Measurements from ENCODE around the gene ZDHHC17. TPM values are rescaled to one million over a fixed set of nuclear protein-coding genes. Genes with fewer than 3 reads are reported as not detected.

ZDHHC17 gene
- total and polyA plus RNA-seq, 2 donors from 2014 or later, result 7.7 to 39.5 TPM

DNA sequence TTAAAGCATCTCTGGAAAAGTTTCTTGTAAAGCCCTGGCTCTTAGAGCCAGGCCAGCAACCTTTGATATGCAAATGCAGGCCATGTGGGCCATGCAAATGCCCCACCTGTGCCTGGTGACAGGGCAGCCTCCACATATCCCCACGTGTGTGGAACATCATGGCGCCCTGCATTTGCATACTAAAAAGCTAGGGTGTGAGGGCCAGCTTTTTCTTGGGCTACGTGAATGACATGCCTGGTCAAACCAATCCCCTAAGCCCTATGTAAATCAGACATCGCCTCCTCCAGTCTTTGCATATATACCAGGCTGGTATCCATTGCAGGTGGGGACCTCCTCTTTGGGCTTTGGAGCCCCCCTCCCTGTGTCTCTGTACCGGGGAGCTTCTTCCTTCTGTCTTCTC lies 108.5 kb downstream of the ZDHHC17 start:
- H3K4me3 ChIP-seq (ENCODE audit: low read length in 3 of 3), result no peak overlapping the region
- no peaks in the 10 kb centered on the region for H3K9me3 ChIP-seq (ENCODE audit: control insufficient read depth in 2 of 3, insufficient read depth in 1 of 3, low read length in 3 of 3)
- no peak overlapping the region for H3K27ac ChIP-seq (ENCODE audit: low read depth in 2 of 2, low read length in 2 of 2)
- intact Hi-C loops (cut with DNase I), result no loop called here
- no peak for DNase-seq
- TF ChIP-seq, protein P1, sequence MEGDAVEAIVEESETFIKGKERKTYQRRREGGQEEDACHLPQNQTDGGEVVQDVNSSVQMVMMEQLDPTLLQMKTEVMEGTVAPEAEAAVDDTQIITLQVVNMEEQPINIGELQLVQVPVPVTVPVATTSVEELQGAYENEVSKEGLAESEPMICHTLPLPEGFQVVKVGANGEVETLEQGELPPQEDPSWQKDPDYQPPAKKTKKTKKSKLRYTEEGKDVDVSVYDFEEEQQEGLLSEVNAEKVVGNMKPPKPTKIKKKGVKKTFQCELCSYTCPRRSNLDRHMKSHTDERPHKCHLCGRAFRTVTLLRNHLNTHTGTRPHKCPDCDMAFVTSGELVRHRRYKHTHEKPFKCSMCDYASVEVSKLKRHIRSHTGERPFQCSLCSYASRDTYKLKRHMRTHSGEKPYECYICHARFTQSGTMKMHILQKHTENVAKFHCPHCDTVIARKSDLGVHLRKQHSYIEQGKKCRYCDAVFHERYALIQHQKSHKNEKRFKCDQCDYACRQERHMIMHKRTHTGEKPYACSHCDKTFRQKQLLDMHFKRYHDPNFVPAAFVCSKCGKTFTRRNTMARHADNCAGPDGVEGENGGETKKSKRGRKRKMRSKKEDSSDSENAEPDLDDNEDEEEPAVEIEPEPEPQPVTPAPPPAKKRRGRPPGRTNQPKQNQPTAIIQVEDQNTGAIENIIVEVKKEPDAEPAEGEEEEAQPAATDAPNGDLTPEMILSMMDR (IDR thresholded peaks at IDR 0.05; ENCODE audit: borderline replicate concordance, extremely low read depth, insufficient read depth), result no peak
- no peak overlapping the region for H3K9ac ChIP-seq (ENCODE audit: low read length in 3 of 3)
- H3K36me3 ChIP-seq (ENCODE audit: control insufficient read depth in 2 of 3, insufficient read depth in 3 of 3, low read length in 3 of 3), result no peaks in the 10 kb centered on the region
- H3K4me1 ChIP-seq (ENCODE audit: control insufficient read depth in 2 of 3, insufficient read depth in 2 of 3, low read depth in 1 of 3, low read length in 3 of 3), result peaks cover 0 to 3% (median 0%) of the 10 kb centered on the region in 3 donors
- no peak for FAIRE-seq
- H3K27me3 ChIP-seq (ENCODE audit: control insufficient read depth, insufficient read depth, low read length), result no peaks in the 10 kb centered on the region

DNA sequence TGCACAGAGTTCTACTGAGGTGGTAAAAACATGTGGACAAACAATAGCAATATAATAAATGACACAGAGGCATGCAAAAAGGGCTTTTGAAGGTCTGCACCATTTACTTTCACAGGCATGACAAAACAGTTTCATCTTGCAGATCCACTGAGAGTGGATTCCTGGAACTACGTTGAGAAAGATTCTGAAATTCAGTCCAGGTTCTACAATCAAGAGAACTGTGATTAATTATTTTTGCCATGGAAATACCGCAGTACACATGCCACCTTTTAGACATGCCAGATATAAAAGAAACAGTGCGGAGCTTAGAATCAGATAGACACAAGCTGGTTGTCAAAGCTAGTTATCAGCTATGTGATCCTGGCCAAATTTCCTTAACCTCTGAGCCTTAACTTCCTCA lies 110.1 kb downstream of the ZDHHC17 start:
- no peaks in the 10 kb centered on the region for H3K9me3 ChIP-seq (ENCODE audit: control insufficient read depth in 2 of 3, insufficient read depth in 1 of 3, low read length in 3 of 3)
- H3K4me3 ChIP-seq (ENCODE audit: low read length in 3 of 3), result no peak overlapping the region
- DNase-seq (no peak), FAIRE-seq (no peak)
- H3K36me3 ChIP-seq (ENCODE audit: control insufficient read depth in 2 of 3, insufficient read depth in 3 of 3, low read length in 3 of 3), result no peaks in the 10 kb centered on the region
- no peak overlapping the region for H3K9ac ChIP-seq (ENCODE audit: low read length in 3 of 3)
- H3K27me3 ChIP-seq (ENCODE audit: control insufficient read depth, insufficient read depth, low read length), result no peaks in the 10 kb centered on the region
- no peak overlapping the region for H3K27ac ChIP-seq (ENCODE audit: low read depth in 2 of 2, low read length in 2 of 2)
- intact Hi-C loops (cut with DNase I), result no loop called here
- TF ChIP-seq, protein P1 (IDR thresholded peaks at IDR 0.05; ENCODE audit: borderline replicate concordance, extremely low read depth, insufficient read depth), result no peak
- H3K4me1 ChIP-seq (ENCODE audit: control insufficient read depth in 2 of 3, insufficient read depth in 2 of 3, low read depth in 1 of 3, low read length in 3 of 3), result peaks cover 0 to 3% (median 0%) of the 10 kb centered on the region in 3 donors

DNA sequence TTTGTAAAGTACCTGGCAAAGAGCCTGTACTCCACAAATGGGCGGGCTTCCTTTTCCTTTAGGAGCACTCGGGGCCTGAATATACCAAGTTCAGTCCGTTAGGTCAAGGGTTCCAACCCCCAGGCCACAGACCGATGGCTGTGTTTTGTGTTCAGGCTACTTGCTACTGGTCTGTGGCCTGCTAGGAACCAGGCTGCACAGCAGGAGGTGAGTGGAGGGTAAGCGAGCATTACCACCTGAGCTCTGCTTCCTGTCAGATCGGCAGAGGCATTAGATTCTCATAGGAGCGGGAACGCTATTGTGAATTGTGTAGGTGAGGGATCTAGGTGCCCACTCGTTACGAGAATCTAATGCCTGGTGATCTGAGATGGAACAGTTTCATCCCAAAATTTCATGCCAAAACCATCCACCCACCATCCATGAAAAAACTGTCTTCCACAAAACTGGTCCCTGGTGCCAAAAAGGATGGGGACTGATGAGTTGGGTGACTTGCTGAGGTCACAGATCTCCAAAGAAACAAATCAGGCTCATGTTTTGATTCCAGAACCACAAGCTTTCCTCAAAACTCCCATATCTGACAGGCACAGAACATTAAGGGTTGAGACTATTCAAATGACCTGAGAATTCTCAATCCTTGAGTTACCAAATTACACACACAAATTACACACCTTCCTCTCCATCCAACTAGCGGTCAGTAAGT lies 110.7 kb downstream of the ZDHHC17 start:
- no peak overlapping the region for H3K27ac ChIP-seq (ENCODE audit: low read depth in 2 of 2, low read length in 2 of 2)
- no peak for DNase-seq
- H3K4me1 ChIP-seq (ENCODE audit: control insufficient read depth in 2 of 3, insufficient read depth in 2 of 3, low read depth in 1 of 3, low read length in 3 of 3), result peaks cover 0 to 3% (median 0%) of the 10 kb centered on the region in 3 donors
- no peaks in the 10 kb centered on the region for H3K36me3 ChIP-seq (ENCODE audit: control insufficient read depth in 2 of 3, insufficient read depth in 3 of 3, low read length in 3 of 3)
- intact Hi-C loops (cut with DNase I), result no loop called here
- no peak overlapping the region for H3K4me3 ChIP-seq (ENCODE audit: low read length in 3 of 3)
- no peak overlapping the region for H3K9ac ChIP-seq (ENCODE audit: low read length in 3 of 3)
- TF ChIP-seq, protein P1 (IDR thresholded peaks at IDR 0.05; ENCODE audit: borderline replicate concordance, extremely low read depth, insufficient read depth), result no peak
- FAIRE-seq, result no peak
- H3K27me3 ChIP-seq (ENCODE audit: control insufficient read depth, insufficient read depth, low read length), result no peaks in the 10 kb centered on the region
- H3K9me3 ChIP-seq (ENCODE audit: control insufficient read depth in 2 of 3, insufficient read depth in 1 of 3, low read length in 3 of 3), result no peaks in the 10 kb centered on the region
